Keratinocyte (primary cell): ENCODE results near the gene TSPAN18.

Source experiments
- CTCF ChIP-seq, 3 experiments: IDR thresholded peaks in 1 of 3; conservative IDR thresholded peaks in 1 of 3; optimal IDR thresholded peaks in 1 of 3; 2 replicates in 2 of 3; 3 replicates in 1 of 3; pipeline versions ENCODE3 to v1.5.1; 2011; ENCODE audit warnings: low read length in 3 of 3, mild to moderate bottlenecking in 3 of 3, moderate library complexity in 2 of 3, control low read depth in 1 of 3, inconsistent platforms in 1 of 3; ENCODE audit not compliant: insufficient read depth in 2 of 3; ENCODE audit errors: extremely low read depth in 1 of 3
- EZH2 ChIP-seq: IDR thresholded peaks from one replicate; pipeline ENCODE4 v1.6.1; 2012; ENCODE audit warnings: inconsistent platforms, mild to moderate bottlenecking, low read length, moderate library complexity

- no peak for TF ChIP-seq CTCF (optimal IDR thresholded peaks at IDR 0.05 in 1 of 3, IDR thresholded peaks at IDR 0.05 in 1 of 3, conservative IDR thresholded peaks at IDR 0.05 in 1 of 3; ENCODE audit: extremely low read depth in 1 of 3, insufficient read depth in 2 of 3, low read length in 3 of 3)
- TF ChIP-seq EZH2 = no peak
These were observed 38.9 kb downstream of the TSPAN18 start for GRCh38 chr11:44765676-44766075.
